Measurements from ENCODE around the gene IFNE. TPM values are rescaled to one million over a fixed set of nuclear protein-coding genes. Genes with fewer than 3 reads are reported as not detected.
"Not testable (repeated sequence)": the region's sequence is repeated elsewhere in the genome, so short reads cannot be mapped to it uniquely, and the experiment has no call there.

The IFNE gene
- total RNA-seq, 2 experiments from 2014 or later, result not detected

GRCh38 chr9:21443849-21444625, 38.1 kb downstream of the IFNE start:
- peak; percentile 51 for DNase-seq (ENCODE audit: low spot score)
- Histone ChIP-seq H3K79me2 (ENCODE audit: insufficient read depth, low read depth, low read length) (no peaks in the 10 kb centered on the region), H2AFZ (ENCODE audit: low read length) (no peak overlapping the region), H3K36me3 (ENCODE audit: insufficient read depth, low read length) (no peaks in the 10 kb centered on the region), H3K4me3 (ENCODE audit: low read depth, low read length, poor library complexity, severe bottlenecking) (no peak overlapping the region), H3K9me3 (ENCODE audit: low read length) (no peaks in the 10 kb centered on the region), H3K4me1 (ENCODE audit: insufficient read depth, low read length, poor library complexity, severe bottlenecking) (no peaks in the 10 kb centered on the region), H3K4me2 (ENCODE audit: low read length) (no peak overlapping the region), H3K27ac (ENCODE audit: low read depth, low read length, poor library complexity, severe bottlenecking) (no peak overlapping the region), H4K20me1 (ENCODE audit: insufficient read depth, low read length) (no peaks in the 10 kb centered on the region), H3K9me2 (ENCODE audit: insufficient read depth, low read length) (no peaks in the 10 kb centered on the region)
- ChIA-PET CTCF (ENCODE audit: unreplicated experiment) (no interaction called here), POLR2A (interaction anchor here (0.7 kb wide), 1 partner anchor 889 kb away, joined by 3 read pairs; no protein-coding TSS in a partner anchor)
- intact Hi-C loops (cut with micrococcal nuclease; ENCODE audit: unreplicated experiment), result no loop called here
- BruUV-seq (replicated peaks), result no TSS peak
- TF ChIP-seq CTCF (conservative IDR thresholded peaks at IDR 0.05; ENCODE audit: low read length), result no peak

- H3K36me3 ChIP-seq (ENCODE audit: insufficient read depth, low read length), result no peaks in the 10 kb centered on the region
- no peaks in the 10 kb centered on the region for H3K9me3 ChIP-seq (ENCODE audit: low read length)
- CTCF ChIA-PET (ENCODE audit: unreplicated experiment), result no interaction called here
- no TSS peak for BruUV-seq (replicated peaks)
- intact Hi-C loops (cut with micrococcal nuclease; ENCODE audit: unreplicated experiment), result no loop called here
- H3K9me2 ChIP-seq (ENCODE audit: insufficient read depth, low read length), result no peaks in the 10 kb centered on the region
- no peak within 1 kb of the TSS for H3K4me3 ChIP-seq (ENCODE audit: low read depth, low read length, poor library complexity, severe bottlenecking)
- TF ChIP-seq CTCF (conservative IDR thresholded peaks at IDR 0.05; ENCODE audit: low read length) (no peak), EZH2phosphoT487 (IDR thresholded peaks at IDR 0.05; ENCODE audit: borderline replicate concordance, low read depth, low read length) (no peak)
- DNase-seq (ENCODE audit: low spot score), result no peak
- no peak within 1 kb of the TSS for H3K4me2 ChIP-seq (ENCODE audit: low read length)
- H3K27ac ChIP-seq (ENCODE audit: low read depth, low read length, poor library complexity, severe bottlenecking), result no peak within 1 kb of the TSS
- no peaks in the 10 kb centered on the region for H3K4me1 ChIP-seq (ENCODE audit: insufficient read depth, low read length, poor library complexity, severe bottlenecking)
- H3K79me2 ChIP-seq (ENCODE audit: insufficient read depth, low read depth, low read length), result no peaks in the 10 kb centered on the region
- H2AFZ ChIP-seq (ENCODE audit: low read length), result no peak within 1 kb of the TSS
- H4K20me1 ChIP-seq (ENCODE audit: insufficient read depth, low read length), result no peaks in the 10 kb centered on the region
- POLR2A ChIA-PET, result interaction anchor here (0.7 kb wide), 2 partner anchors 8 to 1682 kb away, joined by 3 read pairs; no protein-coding TSS in a partner anchor
These were observed 42.0 kb downstream of the IFNE start, which contains the start of gene IFNA1 for GRCh38 chr9:21440139-21440538. Gene IFNA1 (plus strand): TSS chr9:21440439. CDS start chr9:21440508, 69 bp downstream.

- H3K36me3 ChIP-seq (ENCODE audit: insufficient read depth, low read length); CTCF ChIA-PET (ENCODE audit: unreplicated experiment); intact Hi-C loops (cut with micrococcal nuclease; ENCODE audit: unreplicated experiment); BruUV-seq (replicated peaks); H4K20me1 ChIP-seq (ENCODE audit: insufficient read depth, low read length); H3K27ac ChIP-seq (ENCODE audit: low read depth, low read length, poor library complexity, severe bottlenecking); H2AFZ ChIP-seq (ENCODE audit: low read length); H3K4me2 ChIP-seq (ENCODE audit: low read length); H3K9me3 ChIP-seq (ENCODE audit: low read length); DNase-seq (ENCODE audit: low spot score); H3K79me2 ChIP-seq (ENCODE audit: insufficient read depth, low read depth, low read length); H3K9me2 ChIP-seq (ENCODE audit: insufficient read depth, low read length); H3K4me1 ChIP-seq (ENCODE audit: insufficient read depth, low read length, poor library complexity, severe bottlenecking); H3K4me3 ChIP-seq (ENCODE audit: low read depth, low read length, poor library complexity, severe bottlenecking): not testable (repeated sequence)
- POLR2A ChIA-PET, result interaction anchor here (0.6 to 1.1 kb wide), 2 partner anchors 347 to 1053 kb away, joined by 3 read pairs; no protein-coding TSS in a partner anchor
These were observed 47.1 kb downstream of the IFNE start for GRCh38 chr9:21435015-21435383.
